ENCODE measurements around the gene CCS. TPM values are rescaled to one million over a fixed set of nuclear protein-coding genes. Genes with fewer than 3 reads are reported as not detected.

The CCS gene
- total RNA-seq, 1 donor from 2014 or later = 79.8 TPM

DNA sequence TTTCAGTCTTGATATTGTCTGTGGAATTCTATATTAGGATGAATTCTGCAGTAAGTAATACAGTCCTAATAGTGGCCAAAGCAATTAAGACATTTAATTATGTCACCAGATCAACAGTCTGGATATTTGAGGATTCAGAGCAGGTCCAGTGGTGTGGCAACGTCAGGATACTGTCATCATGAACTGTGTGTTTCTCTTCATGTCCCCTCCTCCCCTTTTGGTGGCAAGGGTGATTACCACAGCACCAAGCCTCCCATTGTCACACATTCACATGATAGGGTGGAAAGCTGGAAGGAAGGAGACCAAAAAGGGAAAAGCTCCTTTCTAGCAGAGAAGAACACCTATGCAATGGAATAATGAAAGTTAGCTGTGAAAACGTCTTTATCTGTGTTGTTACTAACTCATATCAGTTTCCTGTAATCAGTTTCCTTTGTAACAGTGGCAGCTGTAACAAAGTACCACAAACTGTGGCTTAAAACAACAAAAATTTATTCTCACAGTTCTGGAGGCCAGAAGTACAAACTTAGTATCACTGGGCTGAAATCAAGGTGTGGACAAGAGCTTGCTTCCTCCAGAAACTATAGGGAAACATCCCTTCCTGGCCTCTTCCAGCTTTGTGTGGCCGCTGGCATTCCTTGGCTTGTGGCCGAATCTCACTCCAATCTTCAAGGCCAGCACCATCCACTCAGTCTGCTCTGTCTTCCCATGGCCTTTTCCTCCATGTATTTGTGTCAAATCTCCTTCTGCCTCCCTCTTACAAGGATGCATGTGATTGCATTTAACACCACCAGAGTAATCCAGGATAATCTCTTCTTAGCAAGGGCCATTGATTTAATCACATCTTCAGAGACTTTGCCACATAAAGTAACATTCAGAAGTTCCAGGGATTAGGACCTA is 17.0 kb downstream of the CCS start:
- Mint-ChIP-seq H3K4me3 (no peak overlapping the region), H3K27ac (no peak overlapping the region)
- TF ChIP-seq, protein P1, sequence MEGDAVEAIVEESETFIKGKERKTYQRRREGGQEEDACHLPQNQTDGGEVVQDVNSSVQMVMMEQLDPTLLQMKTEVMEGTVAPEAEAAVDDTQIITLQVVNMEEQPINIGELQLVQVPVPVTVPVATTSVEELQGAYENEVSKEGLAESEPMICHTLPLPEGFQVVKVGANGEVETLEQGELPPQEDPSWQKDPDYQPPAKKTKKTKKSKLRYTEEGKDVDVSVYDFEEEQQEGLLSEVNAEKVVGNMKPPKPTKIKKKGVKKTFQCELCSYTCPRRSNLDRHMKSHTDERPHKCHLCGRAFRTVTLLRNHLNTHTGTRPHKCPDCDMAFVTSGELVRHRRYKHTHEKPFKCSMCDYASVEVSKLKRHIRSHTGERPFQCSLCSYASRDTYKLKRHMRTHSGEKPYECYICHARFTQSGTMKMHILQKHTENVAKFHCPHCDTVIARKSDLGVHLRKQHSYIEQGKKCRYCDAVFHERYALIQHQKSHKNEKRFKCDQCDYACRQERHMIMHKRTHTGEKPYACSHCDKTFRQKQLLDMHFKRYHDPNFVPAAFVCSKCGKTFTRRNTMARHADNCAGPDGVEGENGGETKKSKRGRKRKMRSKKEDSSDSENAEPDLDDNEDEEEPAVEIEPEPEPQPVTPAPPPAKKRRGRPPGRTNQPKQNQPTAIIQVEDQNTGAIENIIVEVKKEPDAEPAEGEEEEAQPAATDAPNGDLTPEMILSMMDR (IDR thresholded peaks at IDR 0.05; ENCODE audit: unreplicated experiment) = no peak

DNA sequence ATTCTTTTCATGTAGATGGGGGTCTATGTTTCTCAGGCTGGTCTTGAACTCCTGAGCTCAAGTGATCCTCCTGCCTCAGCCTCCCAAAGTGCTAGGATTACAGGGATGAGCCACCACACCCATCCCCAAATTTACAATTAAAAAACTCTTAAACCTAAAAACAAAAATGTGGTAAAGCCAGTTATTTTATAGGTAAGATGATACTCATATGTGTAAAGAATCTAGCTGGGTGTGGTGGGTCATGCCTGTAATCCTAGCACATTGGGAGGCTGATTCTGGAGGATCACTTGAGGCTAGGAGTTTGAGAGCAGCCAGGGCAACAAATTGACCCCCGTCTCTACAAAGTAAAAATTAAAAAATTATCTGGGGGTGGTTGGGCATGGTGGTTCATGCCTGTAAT is 19.5 kb downstream of the CCS start:
- Mint-ChIP-seq H3K4me1 (peaks cover 10% of the 10 kb centered on the region), H3K9me3 (no peaks in the 10 kb centered on the region), H3K4me3 (no peak overlapping the region), H3K27ac (no peak overlapping the region), H3K36me3 (peaks cover 3% of the 10 kb centered on the region), H3K27me3 (ENCODE audit: low read depth) (no peaks in the 10 kb centered on the region)
- TF ChIP-seq, protein P1 (IDR thresholded peaks at IDR 0.05; ENCODE audit: unreplicated experiment) = no peak
- DNase-seq (ENCODE audit: low spot score in 2 of 2, unreplicated experiment in 2 of 2) = no peak

More for the DNA sequence above, 17.0 kb downstream of the CCS start:
- Mint-ChIP-seq H3K9me3 (no peaks in the 10 kb centered on the region), H3K36me3 (peaks cover 7% of the 10 kb centered on the region), H3K4me1 (no peaks in the 10 kb centered on the region), H3K27me3 (ENCODE audit: low read depth) (no peaks in the 10 kb centered on the region)
- DNase-seq (ENCODE audit: low spot score in 2 of 2, unreplicated experiment in 2 of 2) = no peak

DNA sequence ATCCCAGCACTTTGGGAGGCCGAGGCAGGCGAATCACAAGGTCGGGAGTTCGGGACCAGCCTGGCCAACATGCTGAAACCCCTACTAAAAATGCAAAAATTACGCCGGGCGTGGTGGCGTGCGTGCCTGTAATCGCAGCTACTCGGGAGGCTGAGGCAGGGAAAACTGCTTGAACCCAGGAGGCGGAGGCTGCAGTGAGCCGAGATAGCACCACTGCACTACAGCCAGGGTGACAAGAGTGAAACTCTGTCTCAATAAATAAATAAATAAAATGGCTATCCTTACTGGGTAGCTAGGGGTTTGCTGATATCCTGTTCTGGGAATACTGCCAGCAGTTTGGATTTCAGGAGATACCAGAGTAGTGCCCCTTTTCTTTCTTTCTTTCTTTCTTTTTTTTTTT is 21.1 kb downstream of the CCS start:
- Mint-ChIP-seq H3K9me3 (no peaks in the 10 kb centered on the region), H3K4me1 (peaks cover 26% of the 10 kb centered on the region), H3K36me3 (peaks cover 6% of the 10 kb centered on the region), H3K4me3 (no peak overlapping the region), H3K27me3 (ENCODE audit: low read depth) (no peaks in the 10 kb centered on the region), H3K27ac (no peak overlapping the region)
- no peak for DNase-seq (ENCODE audit: low spot score in 2 of 2, unreplicated experiment in 2 of 2)
- TF ChIP-seq, protein P1 (IDR thresholded peaks at IDR 0.05; ENCODE audit: unreplicated experiment) = no peak

DNA sequence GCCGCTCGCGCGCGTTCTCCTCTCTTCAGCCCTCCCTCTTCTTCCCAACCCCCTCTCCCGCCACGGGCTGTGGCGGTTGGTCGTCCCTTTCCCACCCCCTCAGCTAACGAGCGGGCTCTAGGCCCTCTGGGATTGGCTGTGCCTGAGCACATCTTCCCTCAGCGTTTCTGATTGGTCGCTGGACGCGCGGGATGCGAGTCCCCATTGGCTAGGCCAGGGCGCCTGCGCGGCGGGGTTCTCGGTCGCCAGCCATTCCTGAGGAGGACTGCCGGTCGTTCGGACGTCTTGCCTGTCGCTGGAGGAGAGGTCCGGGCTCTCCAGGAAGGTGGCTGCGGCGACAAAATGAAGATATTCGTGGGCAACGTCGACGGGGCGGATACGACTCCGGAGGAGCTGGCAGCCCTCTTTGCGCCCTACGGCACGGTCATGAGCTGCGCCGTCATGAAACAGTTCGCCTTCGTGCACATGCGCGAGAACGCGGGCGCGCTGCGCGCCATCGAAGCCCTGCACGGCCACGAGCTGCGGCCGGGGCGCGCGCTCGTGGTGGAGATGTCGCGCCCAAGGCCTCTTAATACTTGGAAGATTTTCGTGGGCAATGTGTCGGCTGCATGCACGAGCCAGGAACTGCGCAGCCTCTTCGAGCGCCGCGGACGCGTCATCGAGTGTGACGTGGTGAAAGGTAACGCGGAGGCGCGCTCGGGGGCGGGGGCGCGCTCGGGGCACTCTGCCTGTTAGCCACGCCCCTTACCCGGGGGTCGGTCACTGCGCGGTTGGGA is 23.6 kb downstream of the CCS start, which contains the start of gene RBM14:
TSS of gene RBM14 (plus strand) at position 252 of the 776 bp plus-strand sequence. CDS start at position 343, 91 bp downstream.
- Mint-ChIP-seq H3K4me3 (peak within 1 kb of the TSS; percentile 96), H3K9me3 (no peaks in the 10 kb centered on the region), H3K27ac (peak within 1 kb of the TSS; percentile 99), H3K36me3 (peaks cover 4% of the 10 kb centered on the region), H3K4me1 (peaks cover 36% of the 10 kb centered on the region), H3K27me3 (ENCODE audit: low read depth) (no peaks in the 10 kb centered on the region)
- DNase-seq (ENCODE audit: low spot score in 2 of 2, unreplicated experiment in 2 of 2) = peak; percentile 98
- TF ChIP-seq, protein P1 (IDR thresholded peaks at IDR 0.05; ENCODE audit: unreplicated experiment) = no peak

DNA sequence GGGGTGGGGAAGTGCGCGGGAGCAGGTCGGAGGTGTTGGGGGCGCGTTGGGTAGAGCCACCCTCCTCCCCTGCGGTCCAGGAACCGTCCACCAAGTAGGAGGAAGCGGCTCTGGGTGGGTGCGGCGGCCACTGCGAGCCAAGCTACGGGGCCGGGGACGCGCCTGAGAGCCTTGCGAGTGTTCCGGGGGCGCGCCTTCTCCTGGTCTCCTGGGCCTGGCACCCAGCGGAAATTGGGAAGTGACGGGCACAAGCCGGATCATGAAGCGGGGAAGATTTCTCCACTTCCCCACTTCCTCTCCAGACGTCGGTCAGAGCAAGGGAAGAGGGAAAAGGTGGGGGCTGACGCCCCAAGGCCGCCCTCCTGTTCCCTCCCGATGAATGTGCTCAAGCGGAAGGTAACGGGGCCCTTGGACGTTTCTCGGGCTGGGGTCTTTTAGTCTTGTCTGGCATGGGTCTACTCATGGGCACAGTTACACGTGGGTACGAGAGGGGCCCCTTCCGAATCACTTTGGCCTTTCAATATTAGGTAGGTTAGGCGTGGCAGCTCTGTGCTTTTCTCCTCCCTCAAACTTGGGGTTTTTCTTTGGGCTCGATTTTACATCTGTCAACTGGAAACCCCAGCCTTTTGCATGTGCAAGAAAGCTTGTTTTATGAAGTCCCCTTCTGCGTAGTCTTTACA is 24.3 kb downstream of the CCS start:
- Mint-ChIP-seq H3K4me1 (peaks cover 38% of the 10 kb centered on the region), H3K27ac (peak overlapping the region; percentile 99), H3K36me3 (peaks cover 4% of the 10 kb centered on the region), H3K9me3 (no peaks in the 10 kb centered on the region), H3K4me3 (peak overlapping the region; percentile 96), H3K27me3 (ENCODE audit: low read depth) (no peaks in the 10 kb centered on the region)
- TF ChIP-seq, protein P1 (IDR thresholded peaks at IDR 0.05; ENCODE audit: unreplicated experiment) = no peak
- no peak for DNase-seq (ENCODE audit: low spot score in 2 of 2, unreplicated experiment in 2 of 2)
